GM10248 (cell line): Measurements from ENCODE around the gene ACTR6.

Experiments
- CTCF ChIA-PET: fragments of 300-600 bp; sonication (Branson Sonifier 250); formaldehyde crosslinking; extraction: SDS; loops from one replicate; lab custom pipeline; 2021; ENCODE audit warnings: antibody characterized with exemption; lab: Yijun Ruan, JAX
- POLR2A ChIA-PET: fragments of 350-650 bp; sonication (Branson Sonifier 250); formaldehyde crosslinking; extraction: SDS; loops from one replicate; lab custom pipeline; 2020; ENCODE audit warnings: antibody characterized with exemption; lab: Yijun Ruan, JAX
- DNase-seq: peaks from one replicate; pipeline ENCODE4 v3.0.0; 2012; ENCODE audit errors: extremely low spot score
- CTCF ChIP-seq: IDR thresholded peaks from 2 replicates; pipeline ENCODE4 v1.5.1; 2012; ENCODE audit warnings: mild to moderate bottlenecking, low read depth; ENCODE audit errors: extremely low read depth, missing control alignments, control extremely low read depth

Gene ACTR6

GRCh38 chr12:100266585-100266834 is 65.9 kb downstream of the ACTR6 start:
- peak; percentile 92 for DNase-seq
- ChIA-PET POLR2A (interaction anchor here (0.6 to 0.7 kb wide), 2 partner anchors 290 to 1488 kb away, joined by 4 to 5 read pairs; no protein-coding TSS in a partner anchor), CTCF (interaction anchor here (0.7 to 3.1 kb wide), 6 partner anchors 10 to 139 kb away, joined by 3 to 7 read pairs (median 4); partner anchors contain the start of gene ACTR6)
- TF ChIP-seq CTCF, result no peak

GRCh38 chr12:100266835-100267602 is 66.4 kb downstream of the ACTR6 start, which contains the start of the genes DEPDC4 and SCYL2:
Gene DEPDC4 (minus strand): TSS chr12:100267079. CDS start chr12:100267076, 3 bp downstream.
Gene SCYL2 (plus strand): TSS chr12:100267177. CDS start chr12:100282971, 15,794 bp downstream.
- ChIA-PET POLR2A (interaction anchor here (0.6 to 0.8 kb wide), 3 partner anchors 17 to 1487 kb away, joined by 3 to 5 read pairs (median 4); no protein-coding TSS in a partner anchor), CTCF (interaction anchor here (0.7 to 3.1 kb wide), 7 partner anchors 9 to 138 kb away, joined by 3 to 7 read pairs (median 4); partner anchors contain the start of gene ACTR6)
- no peak for TF ChIP-seq CTCF
- peak; percentile 94 for DNase-seq

GRCh38 chr12:100267603-100268281 is 67.1 kb downstream of the ACTR6 start:
- no peak for DNase-seq
- POLR2A ChIA-PET, result interaction anchor here (0.6 to 0.8 kb wide), 2 partner anchors 17 to 53 kb away, joined by 3 read pairs; no protein-coding TSS in a partner anchor
- CTCF ChIA-PET, result interaction anchor here (1.3 to 3.1 kb wide), 5 partner anchors 9 to 137 kb away, joined by 3 to 7 read pairs (median 4); no protein-coding TSS in a partner anchor
- TF ChIP-seq CTCF, result no peak

GRCh38 chr12:100268835-100269564 is 68.4 kb downstream of the ACTR6 start:
- CTCF ChIA-PET, result interaction anchor here (3.1 kb wide), 1 partner anchor 15 kb away, joined by 7 read pairs; no protein-coding TSS in a partner anchor
- no peak for DNase-seq
- POLR2A ChIA-PET, result no interaction called here
- TF ChIP-seq CTCF, result no peak

GRCh38 chr12:100273782-100274181 is 73.2 kb downstream of the ACTR6 start:
- DNase-seq, result no peak
- no peak for TF ChIP-seq CTCF
- POLR2A ChIA-PET, result no interaction called here
- CTCF ChIA-PET, result interaction anchor here (0.9 to 1.0 kb wide), 2 partner anchors 10 to 287 kb away, joined by 3 read pairs; no protein-coding TSS in a partner anchor
